Ovary (tissue), 9 donors: ENCODE data around the gene TMSB10. TPM values are rescaled to one million over a fixed set of nuclear protein-coding genes. Genes with fewer than 3 reads are reported as not detected.

Experiments
- DNase-seq, 5 donors: peaks; one replicate each; pipeline ENCODE4 v3.0.0-alpha.2; 2019 to 2020
- H3K27ac ChIP-seq, 2 donors: fragments of 200-600 bp; one replicate each; pipeline versions ENCODE4 v1.5.1 to v1.8.0; 2019 to 2022
- H3K27me3 ChIP-seq: fragments of 200-600 bp; one replicate; pipeline ENCODE4 v1.8.0; 2022
- H3K36me3 ChIP-seq: fragments of 200-600 bp; sonication (generic); one replicate; pipeline ENCODE4 v1.5.1; 2019
- H3K4me1 ChIP-seq: one replicate; pipeline ENCODE4 v1.8.1; 2013; ENCODE audit warnings: mild to moderate bottlenecking, moderate library complexity; ENCODE audit not compliant: insufficient read depth
- H3K4me3 ChIP-seq: fragments of 200-600 bp; sonication (generic); one replicate; pipeline ENCODE4 v1.5.1; 2017
- H3K9me3 ChIP-seq, 2 donors: fragments of 200-600 bp in 1 of 2; sonication (generic) in 1 of 2; one replicate each; pipeline versions ENCODE4 v1.5.1 to v1.8.1; 2013 to 2019; ENCODE audit warnings: mild to moderate bottlenecking in 1 of 2, moderate library complexity in 1 of 2
- EP300 ChIP-seq: sonication (generic); formaldehyde crosslinking; IDR thresholded peaks from one replicate; pipeline ENCODE4 v1.6.1; 2017; ENCODE audit warnings: antibody characterized with exemption
- POLR2A ChIP-seq: fragments of 450-650 bp; IDR thresholded peaks from one replicate; pipeline ENCODE4 v1.6.1; 2017; ENCODE audit warnings: antibody characterized with exemption, mild to moderate bottlenecking, moderate library complexity
- WGBS, 3 donors: extraction: QIAGEN DNeasy Blood & Tissue Kit in 1 of 3; methylation state at CpG; one replicate each; pipeline versions ENCODE4 v1.1.5 to v1.1.7; 2013 to 2017; 5-methylcytosine and 5-hydroxymethylcytosine counted together
- intact Hi-C, 4 donors: fragments of 100-400 bp; cut with DNase I; formaldehyde crosslinking; loops; one replicate each; pipeline versions ENCODE4 v1.11.0 to v1.15.1; 2022 to 2023
- polyA plus RNA-seq, 2 donors: library from polyadenylated mRNA; stranded (reverse); fragments of 200-250 nt in 1 of 2; fragments of 350-450 nt in 1 of 2; fragmentation: Illumina TruSeq in 1 of 2; extraction: RNeasy Lipid Tissue Mini Kit (QIAGEN cat#74804) in 1 of 2; gene quantifications; one replicate each; pipeline ENCODE4 v1.2.3, GENCODE V29; 2013 to 2014
- total RNA-seq, 7 donors: library from RNA; depleted of rRNA in 2 of 7; stranded (reverse); fragments of >200 nt in 2 of 7; fragmentation: NEBNext Ultra II Directional in 3 of 7; extraction: Animal tissue kit (Norgen Biotek cat#: 25700) in 3 of 7; gene quantifications; one replicate each; pipeline versions ENCODE4 v1.1.0 to v1.2.4, GENCODE V29; 2016 to 2023
- TF ChIP-seq, protein P1 (sequence below), 3 donors: fragments of 450-650 bp in 2 of 3; fragments of 200-600 bp in 1 of 3; IDR thresholded peaks; one replicate each; pipeline versions ENCODE4 v1.5.1 to v1.8.0; 2016 to 2022; ENCODE audit warnings: antibody characterized with exemption in 3 of 3, mild to moderate bottlenecking in 1 of 3
- donor health status: DM: no; HTN: no; CAD: no; lungs with moderate emphysema.
- donor health status: DM: no; HTN: no; CAD: no.
- donor health status: Bipolar disorder and iron deficiency.
- donor health status: DM: yes; HTN: yes; CAD: no.
- donor health status: DM: no; HTN: no; CAD: no.
- donor health status: DM: yes; HTN: yes; CAD: no.

The TMSB10 gene
- total and polyA plus RNA-seq, 9 donors, result 1,247 to 5,558 (median 2,639) TPM

DNA sequence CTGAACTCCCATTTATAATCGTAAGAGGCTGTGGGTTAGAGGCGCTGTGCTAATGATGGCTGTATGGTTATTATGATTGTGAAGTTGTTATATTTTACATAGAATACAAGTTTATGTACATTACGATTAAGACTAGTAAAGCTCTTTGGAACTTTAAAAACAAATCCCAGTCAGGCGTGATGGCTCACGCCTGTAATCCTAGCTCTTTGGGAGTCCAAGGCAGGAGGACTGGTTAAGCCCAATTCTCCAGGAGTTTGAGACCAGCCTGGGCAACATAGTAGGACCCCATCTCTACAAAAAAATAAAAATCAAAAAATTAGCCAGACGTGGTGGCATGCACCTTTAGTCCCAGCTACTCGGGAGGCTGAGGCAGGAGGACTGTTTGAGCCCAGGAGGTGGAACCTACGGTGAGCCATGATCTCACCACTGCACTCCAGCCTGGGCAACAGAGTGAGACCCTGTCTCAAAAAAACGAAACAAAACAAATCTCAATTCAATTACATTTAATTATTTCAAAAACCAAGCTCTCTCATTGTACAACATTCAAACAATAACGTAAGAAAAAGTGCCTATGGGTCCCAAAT is 41.6 kb downstream of the TMSB10 start:
- TF ChIP-seq, protein P1, sequence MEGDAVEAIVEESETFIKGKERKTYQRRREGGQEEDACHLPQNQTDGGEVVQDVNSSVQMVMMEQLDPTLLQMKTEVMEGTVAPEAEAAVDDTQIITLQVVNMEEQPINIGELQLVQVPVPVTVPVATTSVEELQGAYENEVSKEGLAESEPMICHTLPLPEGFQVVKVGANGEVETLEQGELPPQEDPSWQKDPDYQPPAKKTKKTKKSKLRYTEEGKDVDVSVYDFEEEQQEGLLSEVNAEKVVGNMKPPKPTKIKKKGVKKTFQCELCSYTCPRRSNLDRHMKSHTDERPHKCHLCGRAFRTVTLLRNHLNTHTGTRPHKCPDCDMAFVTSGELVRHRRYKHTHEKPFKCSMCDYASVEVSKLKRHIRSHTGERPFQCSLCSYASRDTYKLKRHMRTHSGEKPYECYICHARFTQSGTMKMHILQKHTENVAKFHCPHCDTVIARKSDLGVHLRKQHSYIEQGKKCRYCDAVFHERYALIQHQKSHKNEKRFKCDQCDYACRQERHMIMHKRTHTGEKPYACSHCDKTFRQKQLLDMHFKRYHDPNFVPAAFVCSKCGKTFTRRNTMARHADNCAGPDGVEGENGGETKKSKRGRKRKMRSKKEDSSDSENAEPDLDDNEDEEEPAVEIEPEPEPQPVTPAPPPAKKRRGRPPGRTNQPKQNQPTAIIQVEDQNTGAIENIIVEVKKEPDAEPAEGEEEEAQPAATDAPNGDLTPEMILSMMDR (IDR thresholded peaks at IDR 0.05), result no peak
- TF ChIP-seq POLR2A (no peak), EP300 (no peak)
- 85 to 91% (median 85%) methylated on average over 10 of the region's 10 CpGs for WGBS, 3 donors
- intact Hi-C loops, result no loop called here
- Histone ChIP-seq H3K27ac (no peak overlapping the region), H3K4me1 (no peaks in the 10 kb centered on the region), H3K36me3 (no peaks in the 10 kb centered on the region), H3K27me3 (no peaks in the 10 kb centered on the region), H3K4me3 (no peak overlapping the region), H3K9me3 (no peaks in the 10 kb centered on the region)
- DNase-seq, result no peak

DNA sequence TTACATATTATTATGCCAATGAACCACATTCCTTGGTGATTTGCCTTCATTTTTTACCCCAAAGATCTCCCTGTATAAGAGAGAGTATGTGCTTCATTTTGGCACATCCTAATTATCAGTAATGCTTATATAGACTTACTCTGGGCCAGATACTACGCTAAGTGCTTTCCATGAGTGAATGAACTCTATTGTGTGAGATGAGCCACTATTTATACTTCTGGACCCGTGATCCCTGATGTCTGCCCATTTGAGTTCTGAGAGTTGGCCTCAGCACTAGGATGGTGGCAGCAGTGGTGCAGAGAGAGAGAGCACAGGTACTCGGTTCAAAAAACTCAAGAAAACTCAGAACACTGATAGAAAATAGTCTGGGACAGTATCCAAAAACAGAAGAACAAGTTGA is 48.1 kb downstream of the TMSB10 start:
- no peak overlapping the region for H3K4me3 ChIP-seq
- no peaks in the 10 kb centered on the region for H3K36me3 ChIP-seq
- TF ChIP-seq EP300 (no peak), POLR2A (no peak)
- TF ChIP-seq, protein P1 (IDR thresholded peaks at IDR 0.05), result no peak
- H3K27me3 ChIP-seq, result no peaks in the 10 kb centered on the region
- intact Hi-C loops, result no loop called here
- no peak for DNase-seq
- WGBS, 3 donors, result 79 to 87% (median 79%) methylated on average over 3 of the region's 3 CpGs
- H3K27ac ChIP-seq, result no peak overlapping the region
- no peaks in the 10 kb centered on the region for H3K9me3 ChIP-seq
- H3K4me1 ChIP-seq, result no peaks in the 10 kb centered on the region

DNA sequence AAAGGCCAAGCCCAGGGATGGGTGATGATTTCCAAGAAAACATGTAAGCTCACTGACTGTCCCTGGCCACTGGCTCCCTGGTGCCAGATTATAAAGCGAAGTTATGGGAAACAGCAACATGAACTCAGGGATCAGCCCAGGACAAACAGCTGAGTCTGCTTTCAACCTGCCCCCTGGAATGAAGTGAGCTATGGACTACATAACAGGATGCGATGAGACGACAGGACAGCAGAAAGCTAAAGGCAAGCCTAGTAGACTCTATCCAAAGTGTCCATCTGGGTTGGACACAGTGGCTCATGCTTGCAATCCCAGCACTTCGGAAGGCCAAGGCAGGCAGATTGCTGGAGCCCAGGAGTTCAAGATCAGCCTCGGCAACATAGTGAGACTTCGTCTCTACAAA is 48.9 kb downstream of the TMSB10 start:
- no peak for DNase-seq
- intact Hi-C loops, result no loop called here
- TF ChIP-seq POLR2A, result no peak
- TF ChIP-seq, protein P1 (IDR thresholded peaks at IDR 0.05), result no peak
- TF ChIP-seq EP300, result no peak
- no peak overlapping the region for H3K27ac ChIP-seq
- 90 to 92% (median 90%) methylated on average over 6 of the region's 6 CpGs for WGBS, 3 donors
- no peaks in the 10 kb centered on the region for H3K4me1 ChIP-seq
- no peak overlapping the region for H3K4me3 ChIP-seq
- no peaks in the 10 kb centered on the region for H3K27me3 ChIP-seq
- H3K36me3 ChIP-seq, result no peaks in the 10 kb centered on the region
- no peaks in the 10 kb centered on the region for H3K9me3 ChIP-seq

Other genes starting within 250 kb of the TMSB10 start
- gene TRABD2A, start 24.6 kb upstream of the TMSB10 start, total RNA-seq, result 10 to 100 TPM; 12.2 to 71.0 (median 24.3) TPM
- gene TRABD2A, start 24.6 kb upstream of the TMSB10 start, polyA plus RNA-seq, result 10 to 100 TPM; 33.3 to 35.7 TPM
- gene KCMF1, start 65.5 kb downstream of the TMSB10 start, total RNA-seq, result 10 to 100 TPM; 21.9 to 58.7 (median 53.5) TPM
- 10 to 100 TPM; 28.5 to 50.7 TPM for gene KCMF1, start 65.5 kb downstream of the TMSB10 start, polyA plus RNA-seq
- 10 to 100 TPM in 5 of 7 donors, 1 to 10 TPM in 2; 5.2 to 29.8 (median 24.1) TPM for gene TCF7L1, start 227.7 kb downstream of the TMSB10 start, total RNA-seq
- gene TCF7L1, start 227.7 kb downstream of the TMSB10 start, polyA plus RNA-seq, result 10 to 100 TPM; 17.2 to 23.9 TPM